ENCODE data around the gene DCP2.

The DCP2 gene

GRCh38 chr5:113024076-113024697, 47.6 kb downstream of the DCP2 start:
- no peak for DNase-seq

- no peak for DNase-seq
Measured at GRCh38 chr5:113025596-113025995, 49.0 kb downstream of the DCP2 start.

GRCh38 chr5:113026211-113026610, 49.6 kb downstream of the DCP2 start:
- no peak for DNase-seq

GRCh38 chr5:113027015-113027414, 50.4 kb downstream of the DCP2 start:
- no peak for DNase-seq

GRCh38 chr5:113027431-113027830, 50.8 kb downstream of the DCP2 start:
- DNase-seq: no peak

GRCh38 chr5:113029614-113030013, 53.0 kb downstream of the DCP2 start:
- no peak for DNase-seq

GRCh38 chr5:113031104-113031503, 54.5 kb downstream of the DCP2 start:
- DNase-seq: no peak

- no peak for DNase-seq
Measured at GRCh38 chr5:113031557-113031956, 55.0 kb downstream of the DCP2 start.

- no peak for DNase-seq
Measured at GRCh38 chr5:113034182-113034773, 57.7 kb downstream of the DCP2 start.

- no peak for DNase-seq
Measured at GRCh38 chr5:113035096-113035495, 58.5 kb downstream of the DCP2 start.

GRCh38 chr5:113036321-113036720, 59.7 kb downstream of the DCP2 start:
- no peak for DNase-seq

GRCh38 chr5:113036826-113037225, 60.2 kb downstream of the DCP2 start:
- DNase-seq: no peak

GRCh38 chr5:113038136-113038535, 61.5 kb downstream of the DCP2 start:
- DNase-seq: no peak

- no peak for DNase-seq
Measured at GRCh38 chr5:113038714-113039113, 62.1 kb downstream of the DCP2 start.

GRCh38 chr5:113039229-113039933, 62.8 kb downstream of the DCP2 start:
- DNase-seq: no peak

- no peak for DNase-seq
Measured at GRCh38 chr5:113039934-113040285, 63.3 kb downstream of the DCP2 start.

GRCh38 chr5:113040672-113041260, 64.2 kb downstream of the DCP2 start:
- DNase-seq: no peak

GRCh38 chr5:113042491-113043243, 66.1 kb downstream of the DCP2 start:
- DNase-seq: no peak

GRCh38 chr5:113043491-113043931, 66.9 kb downstream of the DCP2 start:
- no peak for DNase-seq

- DNase-seq: no peak
Measured at GRCh38 chr5:113044776-113045465, 68.3 kb downstream of the DCP2 start.

GRCh38 chr5:113047234-113047633, 70.6 kb downstream of the DCP2 start:
- DNase-seq: no peak
